Fibroblast of villous mesenchyme (primary cell): Measurements from ENCODE around the gene HK2. TPM values are rescaled to one million over a fixed set of nuclear protein-coding genes. Genes with fewer than 3 reads are reported as not detected.

Source experiments
- DNase-seq: peaks from one replicate; pipeline ENCODE4 v3.0.0-alpha.2; 2010; ENCODE audit warnings: low read depth
- H3K4me3 ChIP-seq: 2 replicates; pipeline ENCODE4 v1.5.1; 2011; ENCODE audit warnings: low read depth, mild to moderate bottlenecking, low read length
- CTCF ChIP-seq: IDR thresholded peaks from 2 replicates; pipeline ENCODE4 v1.5.1; 2012; ENCODE audit warnings: low read depth, mild to moderate bottlenecking, low read length; ENCODE audit not compliant: insufficient read depth
- total RNA-seq: library from RNA; depleted of rRNA; stranded (reverse); fragments of >200 nt; gene quantifications from 2 replicates; pipeline ENCODE4 v1.2.3, GENCODE V29; 2012

The HK2 gene
- total RNA-seq, 1 donor, result 15.1 TPM

DNA sequence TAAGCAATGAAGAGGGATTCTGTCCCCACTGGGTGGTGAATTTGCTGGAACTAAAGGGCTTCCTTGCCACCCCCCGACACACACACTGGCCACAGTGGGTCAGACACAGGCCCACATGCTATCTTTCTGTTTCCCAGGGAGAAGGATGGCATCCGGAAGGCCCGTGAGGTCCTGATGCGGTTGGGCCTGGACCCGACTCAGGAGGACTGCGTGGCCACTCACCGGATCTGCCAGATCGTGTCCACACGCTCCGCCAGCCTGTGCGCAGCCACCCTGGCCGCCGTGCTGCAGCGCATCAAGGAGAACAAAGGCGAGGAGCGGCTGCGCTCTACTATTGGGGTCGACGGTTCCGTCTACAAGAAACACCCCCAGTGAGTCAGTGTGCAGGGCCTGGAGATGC lies 44.6 kb downstream of the HK2 start:
- no peak for DNase-seq
- H3K4me3 ChIP-seq, result no peak overlapping the region
- TF ChIP-seq CTCF, result no peak

DNA sequence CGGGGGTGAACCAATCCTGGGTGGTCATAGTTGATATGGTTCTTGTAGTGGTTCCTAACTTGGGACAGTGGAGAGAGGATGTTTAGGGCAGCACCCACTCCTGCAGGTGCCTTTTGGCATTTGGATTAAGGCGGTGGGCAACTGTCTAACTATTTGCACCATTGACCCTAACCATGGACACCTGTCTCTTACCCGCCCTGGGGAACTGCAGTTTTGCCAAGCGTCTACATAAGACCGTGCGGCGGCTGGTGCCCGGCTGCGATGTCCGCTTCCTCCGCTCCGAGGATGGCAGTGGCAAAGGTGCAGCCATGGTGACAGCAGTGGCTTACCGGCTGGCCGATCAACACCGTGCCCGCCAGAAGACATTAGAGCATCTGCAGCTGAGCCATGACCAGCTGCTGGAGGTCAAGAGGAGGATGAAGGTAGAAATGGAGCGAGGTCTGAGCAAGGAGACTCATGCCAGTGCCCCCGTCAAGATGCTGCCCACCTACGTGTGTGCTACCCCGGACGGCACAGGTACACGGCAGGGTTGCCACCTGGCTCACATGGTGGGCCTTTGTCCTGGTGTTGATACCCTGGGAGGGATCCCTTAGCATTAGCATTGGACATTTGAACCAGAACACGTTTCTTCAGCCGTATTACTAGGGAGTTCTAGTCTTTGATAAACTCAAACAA lies 46.3 kb downstream of the HK2 start:
- H3K4me3 ChIP-seq, result no peak overlapping the region
- no peak for DNase-seq
- no peak for TF ChIP-seq CTCF

GRCh38 chr2:74881176-74881575 lies 47.2 kb downstream of the HK2 start:
- DNase-seq, result no peak
- no peak for TF ChIP-seq CTCF

DNA sequence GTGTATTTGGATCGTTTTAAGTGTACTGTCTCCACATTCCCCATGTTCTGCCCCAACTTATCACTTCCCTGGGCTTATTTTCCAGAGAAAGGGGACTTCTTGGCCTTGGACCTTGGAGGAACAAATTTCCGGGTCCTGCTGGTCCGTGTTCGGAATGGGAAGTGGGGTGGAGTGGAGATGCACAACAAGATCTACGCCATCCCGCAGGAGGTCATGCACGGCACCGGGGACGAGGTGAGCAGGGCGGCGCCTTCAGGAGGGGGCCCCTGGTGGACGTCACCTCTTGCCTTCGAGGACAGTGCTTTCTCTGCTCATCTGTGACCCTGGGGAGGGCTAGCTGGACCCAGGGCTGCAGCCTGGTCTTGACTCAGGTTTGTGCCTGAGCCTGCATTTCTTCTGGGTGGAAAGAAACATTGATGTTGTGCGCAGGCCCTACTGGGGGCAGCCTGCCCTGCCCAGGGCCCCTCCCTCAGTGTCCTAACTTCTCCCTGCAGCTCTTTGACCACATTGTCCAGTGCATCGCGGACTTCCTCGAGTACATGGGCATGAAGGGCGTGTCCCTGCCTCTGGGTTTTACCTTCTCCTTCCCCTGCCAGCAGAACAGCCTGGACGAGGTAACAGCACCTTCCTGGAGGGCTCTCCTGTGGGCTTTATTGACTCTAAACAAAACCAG lies 47.8 kb downstream of the HK2 start:
- no peak overlapping the region for H3K4me3 ChIP-seq
- no peak for TF ChIP-seq CTCF

More at GRCh38 chr2:74881176-74881575, 47.2 kb downstream of the HK2 start:
- H3K4me3 ChIP-seq, result no peak overlapping the region

GRCh38 chr2:74882299-74882687 lies 48.4 kb downstream of the HK2 start:
- H3K4me3 ChIP-seq, result no peak overlapping the region
- no peak for TF ChIP-seq CTCF
- no peak for DNase-seq

More for the DNA sequence above, 47.8 kb downstream of the HK2 start:
- DNase-seq, result no peak

- TF ChIP-seq CTCF, result no peak
- no peak overlapping the region for H3K4me3 ChIP-seq
- no peak for DNase-seq
These were observed 49.1 kb downstream of the HK2 start for GRCh38 chr2:74883011-74883410.
